Stimulated activated CD4-positive, alpha-beta T cell treated with anti-CD3 and anti-CD28 coated beads, Interleukin-15, amount 100 ng/mL, for 48 hours (primary cell): ENCODE measurements around the gene TTLL10.

Experiments
- DNase-seq, 2 donors: peaks; one replicate each; pipeline ENCODE4 v3.0.0-alpha.2; 2020; ENCODE audit warnings: low read depth in 2 of 2

TTLL10 gene

DNA sequence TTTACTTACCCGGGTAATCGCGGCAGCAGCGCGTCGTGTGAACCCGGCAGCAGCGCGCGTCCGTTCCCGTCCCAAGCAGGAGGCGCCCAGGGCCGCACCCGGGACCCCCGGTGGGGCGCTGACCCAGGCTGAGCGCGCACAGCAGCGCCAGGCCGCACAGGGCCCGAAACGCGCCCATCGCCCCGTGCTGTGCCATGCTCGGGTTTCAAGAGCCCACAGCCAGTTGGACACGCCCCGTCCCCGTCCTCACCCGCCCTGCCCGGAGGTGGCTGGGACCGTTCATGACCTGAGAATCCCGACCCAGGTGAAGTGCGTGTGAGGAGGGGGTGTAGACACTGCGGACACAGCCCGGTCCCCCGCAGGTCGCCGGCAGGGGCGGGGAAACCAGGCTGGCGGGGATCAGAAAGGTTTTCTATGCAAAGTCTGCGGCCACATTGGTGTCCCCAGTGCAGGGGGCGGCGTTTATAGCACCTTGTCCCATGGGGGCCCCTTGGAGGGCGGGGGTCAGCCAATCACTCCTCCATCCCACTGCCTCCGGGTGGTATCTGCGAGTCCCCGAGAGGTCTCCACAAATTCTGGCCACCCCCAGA lies 32.8 kb downstream of the TTLL10 start, which contains the start of gene TNFRSF18:
Gene TNFRSF18 (minus strand): TSS at position 217 of the 590 bp plus-strand sequence. CDS start 21 bp downstream, at position 196.
- peak in 1 of 2 donors; percentile 48 for DNase-seq

DNA sequence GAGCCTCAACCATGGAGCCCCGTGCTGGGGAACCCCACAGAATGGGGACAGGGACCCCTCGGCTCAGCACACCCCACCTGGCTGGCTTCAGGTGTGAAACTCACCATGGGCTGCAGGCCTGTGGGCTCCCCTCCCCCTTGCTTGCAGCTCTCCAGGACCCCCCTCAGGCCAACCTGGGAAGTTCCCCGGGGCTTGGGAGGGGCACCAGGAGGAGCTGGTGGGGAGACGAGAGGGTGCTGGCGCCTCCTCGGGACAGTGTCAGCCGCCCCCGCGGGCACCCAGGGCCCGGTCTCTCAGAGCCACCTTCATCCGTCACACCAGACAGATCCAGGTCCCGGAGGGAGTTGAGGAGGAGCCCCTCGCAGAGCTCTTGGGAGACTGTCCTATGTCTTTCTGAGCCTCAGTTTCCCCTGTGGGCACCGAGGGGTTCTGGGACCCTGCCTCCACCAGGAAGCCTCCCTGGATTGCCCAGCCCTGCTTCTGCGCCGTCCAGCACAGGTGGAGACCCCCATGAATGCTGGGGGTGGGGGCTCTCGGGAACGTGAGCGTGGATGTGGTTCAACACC lies 33.4 kb downstream of the TTLL10 start:
- no peak for DNase-seq

DNA sequence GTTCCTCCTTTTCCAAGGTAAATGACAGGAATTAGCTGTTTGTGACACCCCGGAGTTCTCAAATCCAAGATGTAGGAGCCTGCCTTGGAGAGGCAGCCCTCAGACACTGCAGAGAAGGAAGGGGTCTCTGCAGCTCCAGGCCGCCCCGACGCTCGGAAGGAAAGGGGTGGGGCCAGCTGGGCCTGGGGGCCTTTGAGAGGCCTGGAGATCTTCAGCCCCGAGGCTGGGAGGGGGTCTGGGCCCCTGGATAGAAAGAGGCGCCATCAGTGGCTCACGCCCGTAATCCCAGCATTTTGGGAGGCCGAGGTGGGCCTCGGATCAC lies 33.9 kb downstream of the TTLL10 start:
- no peak for DNase-seq

DNA sequence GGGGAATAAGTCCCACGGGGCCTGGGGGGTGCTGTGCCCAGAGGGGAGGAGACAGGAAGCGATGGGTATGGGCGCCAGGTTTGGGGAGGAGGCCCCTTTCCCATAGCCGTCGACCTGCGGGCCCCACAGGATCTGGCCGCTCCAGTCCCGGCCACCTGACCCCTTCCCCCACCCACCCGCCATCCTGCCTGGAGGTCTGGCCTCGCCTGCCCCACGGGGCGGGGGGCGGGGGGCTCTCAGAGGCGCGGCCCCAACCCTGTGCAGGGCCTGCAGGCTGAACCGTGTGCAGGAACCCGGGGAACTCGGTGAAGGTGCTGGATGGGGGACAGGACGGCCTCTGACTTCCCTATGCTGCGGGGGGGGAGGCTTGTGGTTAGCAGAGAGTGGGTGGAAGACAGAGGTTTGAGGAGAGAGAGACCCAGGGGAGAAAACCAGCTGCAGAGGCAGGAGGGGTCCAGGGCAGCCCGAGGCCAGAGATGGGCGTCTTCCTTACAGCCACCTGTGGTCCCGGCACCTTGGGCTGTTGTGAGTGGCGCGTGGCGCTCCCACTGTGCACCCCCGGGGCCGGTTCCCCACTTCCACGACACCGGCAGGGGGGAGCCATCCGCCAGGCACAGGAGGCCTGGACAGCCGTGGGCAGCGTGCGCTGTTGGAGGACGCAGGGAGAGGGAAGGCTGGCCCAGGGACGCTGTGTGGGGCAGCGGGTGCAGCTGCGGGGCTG lies 35.2 kb downstream of the TTLL10 start:
- peak in 1 of 2 donors; percentile 65 for DNase-seq

- no peak for DNase-seq
Measured at GRCh38 chr1:1210726-1211540, 37.3 kb downstream of the TTLL10 start.

GRCh38 chr1:1211541-1212441 lies 38.1 kb downstream of the TTLL10 start:
- DNase-seq: no peak

DNA sequence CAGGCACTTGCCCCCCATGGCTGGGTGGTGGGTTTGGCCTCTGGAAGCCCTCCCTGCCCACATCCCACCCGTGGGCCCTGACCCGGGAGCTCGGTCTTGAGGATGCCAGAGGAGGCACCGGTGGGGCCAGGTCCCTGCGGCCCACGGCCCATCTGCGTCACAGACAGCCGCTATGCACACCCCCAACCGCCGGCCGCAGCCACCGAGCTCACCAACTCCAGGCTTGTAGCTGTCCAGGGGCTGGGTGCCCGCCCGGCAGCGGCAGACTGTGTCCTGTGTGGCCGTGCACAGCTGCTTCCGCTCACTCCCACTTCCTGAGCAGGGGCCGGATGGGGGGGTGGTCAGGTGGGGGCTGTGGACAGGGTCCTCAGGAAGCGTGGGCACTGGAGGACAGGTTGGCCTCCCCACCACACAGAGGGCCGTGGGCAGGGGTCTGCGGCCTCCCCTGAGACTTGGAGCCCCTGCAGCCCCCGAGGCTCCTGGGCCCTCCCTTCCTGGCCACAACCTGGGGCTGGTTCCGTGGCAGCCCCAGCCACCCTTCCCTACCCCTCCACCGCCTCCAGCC lies 39.2 kb downstream of the TTLL10 start:
- no peak for DNase-seq

DNA sequence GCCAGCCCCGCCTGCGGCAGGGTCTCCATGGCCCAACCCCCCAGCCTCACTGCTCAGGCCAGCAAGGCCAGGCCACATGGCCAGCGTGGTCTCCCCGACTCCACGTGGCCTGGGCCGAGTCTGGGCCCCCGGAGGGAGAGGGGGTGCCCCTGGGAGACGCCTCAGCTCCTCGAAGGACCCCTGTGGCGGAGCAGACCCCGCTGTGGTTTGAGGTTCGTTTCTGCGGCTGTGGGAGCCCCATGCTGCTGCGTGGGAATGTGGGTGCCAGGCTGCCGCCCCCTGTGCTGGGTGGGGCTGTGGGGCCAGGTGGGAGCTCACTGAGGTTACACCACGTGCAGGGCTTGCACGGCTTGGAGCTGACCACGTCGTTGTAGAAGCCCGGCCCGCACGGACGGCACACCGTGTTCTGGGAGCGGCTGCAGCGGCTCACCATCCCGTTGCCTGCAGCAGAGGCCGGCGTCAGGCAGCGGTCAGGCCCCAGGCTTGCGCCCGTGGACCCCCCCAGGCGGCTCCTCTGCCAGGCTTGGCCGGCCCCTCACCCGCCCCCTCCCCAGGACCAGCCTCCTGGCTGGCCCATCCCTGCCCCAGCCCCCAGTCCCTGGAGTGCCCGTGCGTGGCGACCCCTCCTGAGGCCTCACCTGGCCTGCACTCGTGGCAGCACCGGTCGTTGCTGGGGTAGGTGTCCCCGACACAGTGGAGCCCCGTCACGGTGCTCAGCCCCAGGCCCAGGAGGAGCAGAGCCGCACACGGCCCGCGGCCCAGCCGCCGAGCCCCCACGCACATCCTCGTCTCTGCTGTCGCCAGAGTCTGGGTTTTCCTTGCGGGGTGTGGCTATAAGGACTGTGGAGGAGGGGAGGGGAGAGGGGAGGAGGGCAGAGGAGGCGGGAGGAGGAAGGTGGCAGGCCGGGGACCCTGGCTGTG lies 39.9 kb downstream of the TTLL10 start, which contains the start of gene TNFRSF4:
Gene TNFRSF4 (minus strand): TSS at position 809 of the 921 bp plus-strand sequence. CDS start 26 bp downstream, at position 783.
- no peak for DNase-seq

DNA sequence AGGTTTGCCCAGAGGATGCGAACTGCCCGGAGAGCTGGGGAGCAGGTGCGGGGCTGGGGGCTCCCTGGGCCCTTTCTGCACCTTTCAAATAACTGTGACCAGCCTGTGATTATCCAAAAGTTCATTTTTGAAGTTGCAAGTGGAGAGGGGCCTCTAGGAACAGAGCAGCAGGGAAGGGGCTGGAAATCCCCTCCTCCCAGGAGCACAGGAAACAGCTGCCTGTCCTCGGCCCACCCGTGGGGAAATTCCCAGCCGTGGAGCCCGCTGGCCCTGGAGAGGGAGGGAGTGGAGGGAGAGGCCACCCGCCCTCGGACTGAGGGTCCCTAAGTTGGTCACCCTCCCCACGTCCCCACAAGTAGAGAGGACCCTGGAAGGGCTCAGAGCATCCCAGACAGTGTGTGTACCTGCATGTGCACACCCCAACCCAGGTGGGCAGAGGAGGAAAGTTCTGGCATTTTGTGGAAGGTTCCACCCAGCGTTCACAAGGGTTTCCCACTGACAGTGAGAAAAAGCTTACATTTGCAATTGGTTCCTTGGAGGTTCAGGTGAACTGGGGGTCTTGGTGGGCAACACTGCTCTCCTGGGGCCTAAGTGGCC lies 41.5 kb downstream of the TTLL10 start:
- DNase-seq: no peak

- no peak for DNase-seq
Measured at GRCh38 chr1:1215881-1216605, 42.4 kb downstream of the TTLL10 start.

GRCh38 chr1:1216770-1217620 lies 43.3 kb downstream of the TTLL10 start:
- peak in 1 of 2 donors; percentile 52 for DNase-seq

- DNase-seq: peak in 1 of 2 donors; percentile 51
Measured at GRCh38 chr1:1217621-1218523, 44.2 kb downstream of the TTLL10 start.

- no peak for DNase-seq
Measured at GRCh38 chr1:1218524-1219200, 45.0 kb downstream of the TTLL10 start.

DNA sequence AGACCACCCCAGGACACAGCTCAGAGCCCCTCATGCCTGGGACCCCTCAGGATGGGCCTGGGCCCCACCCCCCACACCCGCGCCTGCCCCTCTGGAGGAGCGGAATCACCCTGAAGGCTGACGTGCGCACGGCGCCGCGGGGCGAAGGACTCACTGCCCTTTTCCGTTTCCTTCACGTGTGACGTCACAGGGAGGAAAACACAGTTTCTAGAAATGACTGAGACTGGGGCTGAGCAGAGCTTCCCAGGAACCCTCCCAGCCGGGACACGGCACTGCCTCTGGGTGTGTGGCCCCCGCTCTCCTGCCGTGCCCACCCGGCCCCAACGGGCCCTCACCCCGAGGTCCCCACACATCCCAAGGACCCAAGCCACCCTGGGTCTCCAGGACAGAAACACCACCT lies 45.7 kb downstream of the TTLL10 start:
- peak in 1 of 2 donors; percentile 47 for DNase-seq

- DNase-seq: no peak
Measured at GRCh38 chr1:1220197-1220596, 46.5 kb downstream of the TTLL10 start.
